ENCODE measurements around the gene AGAP1. TPM values are rescaled to one million over a fixed set of nuclear protein-coding genes. Genes with fewer than 3 reads are reported as not detected.

Gene AGAP1
- total RNA-seq, 1 donor, result 18.5 TPM

- Histone ChIP-seq H3K36me3 (ENCODE audit: insufficient read depth, low read length) (no peaks in the 10 kb centered on the region), H2AFZ (ENCODE audit: low read length) (no peak overlapping the region), H3K79me2 (ENCODE audit: insufficient read depth, low read length) (no peaks in the 10 kb centered on the region), H3K27ac (ENCODE audit: low read depth, low read length) (no peak overlapping the region), H3K4me1 (ENCODE audit: insufficient read depth, low read length) (no peaks in the 10 kb centered on the region), H4K20me1 (ENCODE audit: insufficient read depth, low read length) (peaks cover 13% of the 10 kb centered on the region), H3K4me2 (ENCODE audit: insufficient read depth, low read length) (no peak overlapping the region), H3K9me3 (ENCODE audit: low read depth, low read length) (no peaks in the 10 kb centered on the region), H3K27me3 (ENCODE audit: insufficient read depth, low read length) (no peaks in the 10 kb centered on the region), H3K4me3 (ENCODE audit: insufficient read depth, low read length) (no peak overlapping the region)
- TF ChIP-seq, protein P1, sequence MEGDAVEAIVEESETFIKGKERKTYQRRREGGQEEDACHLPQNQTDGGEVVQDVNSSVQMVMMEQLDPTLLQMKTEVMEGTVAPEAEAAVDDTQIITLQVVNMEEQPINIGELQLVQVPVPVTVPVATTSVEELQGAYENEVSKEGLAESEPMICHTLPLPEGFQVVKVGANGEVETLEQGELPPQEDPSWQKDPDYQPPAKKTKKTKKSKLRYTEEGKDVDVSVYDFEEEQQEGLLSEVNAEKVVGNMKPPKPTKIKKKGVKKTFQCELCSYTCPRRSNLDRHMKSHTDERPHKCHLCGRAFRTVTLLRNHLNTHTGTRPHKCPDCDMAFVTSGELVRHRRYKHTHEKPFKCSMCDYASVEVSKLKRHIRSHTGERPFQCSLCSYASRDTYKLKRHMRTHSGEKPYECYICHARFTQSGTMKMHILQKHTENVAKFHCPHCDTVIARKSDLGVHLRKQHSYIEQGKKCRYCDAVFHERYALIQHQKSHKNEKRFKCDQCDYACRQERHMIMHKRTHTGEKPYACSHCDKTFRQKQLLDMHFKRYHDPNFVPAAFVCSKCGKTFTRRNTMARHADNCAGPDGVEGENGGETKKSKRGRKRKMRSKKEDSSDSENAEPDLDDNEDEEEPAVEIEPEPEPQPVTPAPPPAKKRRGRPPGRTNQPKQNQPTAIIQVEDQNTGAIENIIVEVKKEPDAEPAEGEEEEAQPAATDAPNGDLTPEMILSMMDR (IDR thresholded peaks at IDR 0.05; ENCODE audit: extremely low read depth, low read depth, low read length), result no peak
- no peak for DNase-seq (ENCODE audit: insufficient read length, low spot score, missing footprints)
Observed at GRCh38 chr2:236081171-236081570, 587.3 kb downstream of the AGAP1 start.

DNA sequence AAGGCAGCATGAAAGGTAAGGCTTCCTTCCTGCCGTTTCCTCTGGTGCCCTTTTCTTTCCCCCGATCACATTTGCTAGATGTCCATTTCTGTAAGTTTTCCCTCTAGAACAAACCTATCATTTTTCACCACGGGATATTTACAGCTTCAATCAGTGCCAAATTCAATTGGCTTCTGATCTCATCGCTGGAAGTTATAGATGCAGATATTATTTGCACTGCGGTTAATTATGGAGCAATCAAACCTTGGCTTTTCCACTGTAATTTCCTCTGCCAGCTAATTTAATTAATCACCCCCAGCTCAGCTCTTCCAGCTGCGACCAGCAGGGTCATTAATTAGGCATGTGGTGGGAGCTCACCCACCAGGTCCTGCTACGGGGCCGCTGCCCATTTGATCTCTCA is 588.2 kb downstream of the AGAP1 start:
- TF ChIP-seq, protein P1 (IDR thresholded peaks at IDR 0.05; ENCODE audit: extremely low read depth, low read depth, low read length), result no peak
- no peak overlapping the region for H2AFZ ChIP-seq (ENCODE audit: low read length)
- no peaks in the 10 kb centered on the region for H3K4me1 ChIP-seq (ENCODE audit: insufficient read depth, low read length)
- H3K36me3 ChIP-seq (ENCODE audit: insufficient read depth, low read length), result no peaks in the 10 kb centered on the region
- DNase-seq (ENCODE audit: insufficient read length, low spot score, missing footprints), result no peak
- H3K79me2 ChIP-seq (ENCODE audit: insufficient read depth, low read length), result no peaks in the 10 kb centered on the region
- no peak overlapping the region for H3K4me3 ChIP-seq (ENCODE audit: insufficient read depth, low read length)
- H3K27me3 ChIP-seq (ENCODE audit: insufficient read depth, low read length), result no peaks in the 10 kb centered on the region
- H3K27ac ChIP-seq (ENCODE audit: low read depth, low read length), result no peak overlapping the region
- no peak overlapping the region for H3K4me2 ChIP-seq (ENCODE audit: insufficient read depth, low read length)
- H4K20me1 ChIP-seq (ENCODE audit: insufficient read depth, low read length), result peaks cover 13% of the 10 kb centered on the region
- H3K9me3 ChIP-seq (ENCODE audit: low read depth, low read length), result no peaks in the 10 kb centered on the region

DNA sequence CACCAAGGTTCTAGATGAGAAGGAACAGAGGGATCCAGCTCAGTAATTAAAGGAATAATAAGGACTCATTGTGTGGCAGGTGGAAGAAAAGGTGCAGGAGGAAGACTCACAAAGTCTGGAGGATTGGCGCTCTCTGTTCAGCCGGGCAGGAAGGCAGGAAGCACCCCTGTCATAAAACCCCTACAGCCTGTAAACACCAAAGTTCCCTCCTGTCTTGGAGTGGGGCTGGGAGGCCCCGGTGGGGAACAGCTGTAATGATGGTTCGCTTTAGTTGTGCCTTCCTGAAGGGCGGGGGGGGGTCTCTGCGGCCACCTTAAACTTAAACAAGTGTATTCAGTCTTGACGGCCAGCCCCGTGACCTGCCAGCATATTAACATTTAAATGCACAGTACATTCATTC is 590.1 kb downstream of the AGAP1 start:
- no peaks in the 10 kb centered on the region for H3K79me2 ChIP-seq (ENCODE audit: insufficient read depth, low read length)
- H3K36me3 ChIP-seq (ENCODE audit: insufficient read depth, low read length), result no peaks in the 10 kb centered on the region
- TF ChIP-seq, protein P1 (IDR thresholded peaks at IDR 0.05; ENCODE audit: extremely low read depth, low read depth, low read length), result no peak
- DNase-seq (ENCODE audit: insufficient read length, low spot score, missing footprints), result no peak
- H3K27ac ChIP-seq (ENCODE audit: low read depth, low read length), result no peak overlapping the region
- no peak overlapping the region for H2AFZ ChIP-seq (ENCODE audit: low read length)
- H3K9me3 ChIP-seq (ENCODE audit: low read depth, low read length), result no peaks in the 10 kb centered on the region
- no peak overlapping the region for H3K4me2 ChIP-seq (ENCODE audit: insufficient read depth, low read length)
- H3K4me1 ChIP-seq (ENCODE audit: insufficient read depth, low read length), result no peaks in the 10 kb centered on the region
- no peaks in the 10 kb centered on the region for H3K27me3 ChIP-seq (ENCODE audit: insufficient read depth, low read length)
- no peak overlapping the region for H3K4me3 ChIP-seq (ENCODE audit: insufficient read depth, low read length)
- peaks cover 6% of the 10 kb centered on the region for H4K20me1 ChIP-seq (ENCODE audit: insufficient read depth, low read length)

DNA sequence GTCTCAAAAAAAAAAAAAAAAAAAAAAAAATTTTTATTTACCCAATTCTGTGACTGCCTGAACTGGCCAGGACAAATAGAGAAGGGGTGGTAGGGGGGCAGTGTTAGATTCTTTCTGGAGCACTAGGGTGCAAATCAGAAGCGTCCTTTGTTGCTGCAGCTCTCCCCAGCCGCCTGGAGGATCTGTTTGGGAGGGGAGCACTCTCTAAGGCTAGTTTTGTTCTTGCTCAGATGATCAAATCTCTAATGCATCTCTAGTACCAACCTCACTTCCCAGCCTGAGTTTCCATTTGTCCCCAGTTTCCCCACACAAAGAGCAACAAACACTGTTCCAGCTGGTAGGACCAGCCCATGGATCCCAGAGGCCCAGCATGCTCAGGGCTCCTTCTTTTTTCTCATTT is 591.4 kb downstream of the AGAP1 start:
- Histone ChIP-seq H3K4me3 (ENCODE audit: insufficient read depth, low read length) (no peak overlapping the region), H3K36me3 (ENCODE audit: insufficient read depth, low read length) (no peaks in the 10 kb centered on the region), H3K4me2 (ENCODE audit: insufficient read depth, low read length) (no peak overlapping the region), H3K9me3 (ENCODE audit: low read depth, low read length) (no peaks in the 10 kb centered on the region), H3K27ac (ENCODE audit: low read depth, low read length) (no peak overlapping the region), H4K20me1 (ENCODE audit: insufficient read depth, low read length) (peaks cover 11% of the 10 kb centered on the region), H3K27me3 (ENCODE audit: insufficient read depth, low read length) (no peaks in the 10 kb centered on the region), H3K79me2 (ENCODE audit: insufficient read depth, low read length) (no peaks in the 10 kb centered on the region), H3K4me1 (ENCODE audit: insufficient read depth, low read length) (no peaks in the 10 kb centered on the region), H2AFZ (ENCODE audit: low read length) (no peak overlapping the region)
- TF ChIP-seq, protein P1 (IDR thresholded peaks at IDR 0.05; ENCODE audit: extremely low read depth, low read depth, low read length), result no peak
- no peak for DNase-seq (ENCODE audit: insufficient read length, low spot score, missing footprints)
